ENCODE results near the gene GMEB1.
"Not testable (repeated sequence)": the region's sequence is repeated elsewhere in the genome, so short reads cannot be mapped to it uniquely, and the experiment has no call there.

The GMEB1 gene

GRCh38 chr1:28672971-28673370 lies 4.4 kb downstream of the GMEB1 start:
- not testable (repeated sequence) for DNase-seq

GRCh38 chr1:28675924-28676257 lies 7.3 kb downstream of the GMEB1 start:
- DNase-seq = no peak

- DNase-seq = no peak
Measured at GRCh38 chr1:28680151-28680550, 11.6 kb downstream of the GMEB1 start.

- DNase-seq = no peak
Measured at GRCh38 chr1:28682840-28683239, 14.3 kb downstream of the GMEB1 start.

GRCh38 chr1:28684937-28685336 lies 16.4 kb downstream of the GMEB1 start:
- no peak for DNase-seq

GRCh38 chr1:28691627-28692026 lies 23.0 kb downstream of the GMEB1 start:
- not testable (repeated sequence) for DNase-seq

GRCh38 chr1:28703629-28704028 lies 35.0 kb downstream of the GMEB1 start:
- no peak for DNase-seq

- DNase-seq = no peak
Measured at GRCh38 chr1:28716336-28716735, 47.8 kb downstream of the GMEB1 start.

GRCh38 chr1:28718166-28718565 lies 49.6 kb downstream of the GMEB1 start:
- no peak for DNase-seq

GRCh38 chr1:28718586-28719331 lies 50.2 kb downstream of the GMEB1 start:
- DNase-seq = no peak

GRCh38 chr1:28719332-28719619 lies 50.7 kb downstream of the GMEB1 start:
- no peak for DNase-seq

GRCh38 chr1:28720376-28720775 lies 51.8 kb downstream of the GMEB1 start:
- DNase-seq = no peak

- DNase-seq = not testable (repeated sequence)
Measured at GRCh38 chr1:28721927-28722326, 53.3 kb downstream of the GMEB1 start.

GRCh38 chr1:28725365-28725764 lies 56.8 kb downstream of the GMEB1 start:
- DNase-seq = peak; percentile 9

GRCh38 chr1:28735961-28736449 lies 67.4 kb downstream of the GMEB1 start:
- DNase-seq = no peak

- peak; percentile 97 for DNase-seq
Measured at GRCh38 chr1:28736450-28737306, 68.1 kb downstream of the GMEB1 start, which contains the start of gene YTHDF2. Gene YTHDF2 (plus strand): TSS chr1:28736940. CDS start chr1:28737121, 181 bp downstream.

- DNase-seq = peak; percentile 78
Measured at GRCh38 chr1:28737307-28738132, 68.9 kb downstream of the GMEB1 start.

- no peak for DNase-seq
Measured at GRCh38 chr1:28740118-28740517, 71.5 kb downstream of the GMEB1 start.

GRCh38 chr1:28744184-28744583 lies 75.6 kb downstream of the GMEB1 start:
- no peak for DNase-seq

- no peak for DNase-seq
Measured at GRCh38 chr1:28745653-28746173, 77.1 kb downstream of the GMEB1 start.

- DNase-seq = no peak
Measured at GRCh38 chr1:28750330-28750729, 81.7 kb downstream of the GMEB1 start.

GRCh38 chr1:28750771-28751294 lies 82.2 kb downstream of the GMEB1 start:
- not testable (repeated sequence) for DNase-seq

Measured in NCI-H69 (cell line).